Caco-2 (cell line): ENCODE data around the gene RCE1. TPM values are rescaled to one million over a fixed set of nuclear protein-coding genes. Genes with fewer than 3 reads are reported as not detected.

Experiments used
- BruUV-seq: library from RNA; stranded (reverse); fragments of 400-500 nt; replicated peaks from 2 replicates; lab custom pipeline; 2021; lab: Mats Ljungman, UMichigan
- CTCF ChIA-PET: fragments of 300-600 bp; sonication (Branson Sonifier 250); formaldehyde crosslinking; loops from one replicate; lab custom pipeline; 2022; ENCODE audit warnings: antibody characterized with exemption; lab: Charles Lee
- POLR2A ChIA-PET: fragments of 300-600 bp; sonication (Branson Sonifier 250); formaldehyde crosslinking; loops from one replicate; lab custom pipeline; 2022; ENCODE audit warnings: antibody characterized with exemption; lab: Charles Lee
- DNase-seq, 2 experiments: peaks; one replicate each; pipeline versions ENCODE4 v3.0.0 to v3.0.0-alpha.2; 2020 to 2022
- H3K27me3 ChIP-seq: replicated peaks from 2 replicates; pipeline ENCODE4 v1.6.0; 2011; ENCODE audit warnings: low read length; ENCODE audit not compliant: control insufficient read depth, insufficient read depth
- H3K36me3 ChIP-seq: 2 replicates; pipeline ENCODE4 v1.5.1; 2011; ENCODE audit warnings: low read length; ENCODE audit not compliant: control insufficient read depth, insufficient read depth
- H3K4me1 ChIP-seq: fragments of 250-450 bp; sonication (Bioruptor Pico); 2 replicates; pipeline ENCODE4 v1.5.1; 2020; ENCODE audit warnings: mild to moderate bottlenecking
- H3K4me3 ChIP-seq: 2 replicates; pipeline ENCODE4 v1.5.1; 2011; ENCODE audit warnings: low read depth, mild to moderate bottlenecking, control low read depth, low read length
- H3K9me3 ChIP-seq: fragments of 250-450 bp; sonication (Bioruptor Pico); 2 replicates; pipeline ENCODE4 v1.5.1; 2020; ENCODE audit warnings: mild to moderate bottlenecking, moderate library complexity
- H3K27ac Mint-ChIP-seq: one replicate; pipeline ENCODE4 v1.8.0; 2022; ENCODE audit warnings: mixed read lengths; ENCODE audit not compliant: unreplicated experiment
- H3K27me3 Mint-ChIP-seq: one replicate; pipeline ENCODE4 v1.8.0; 2022; ENCODE audit warnings: mixed read lengths; ENCODE audit not compliant: insufficient read depth, unreplicated experiment
- H3K36me3 Mint-ChIP-seq: one replicate; pipeline ENCODE4 v1.8.0; 2022; ENCODE audit warnings: mild to moderate bottlenecking, mixed read lengths; ENCODE audit not compliant: insufficient read depth, unreplicated experiment
- H3K4me1 Mint-ChIP-seq: one replicate; pipeline ENCODE4 v1.8.0; 2022; ENCODE audit warnings: low read depth, mixed read lengths; ENCODE audit not compliant: unreplicated experiment
- H3K4me3 Mint-ChIP-seq: one replicate; pipeline ENCODE4 v1.8.0; 2022; ENCODE audit warnings: mild to moderate bottlenecking, moderate library complexity, mixed read lengths; ENCODE audit not compliant: unreplicated experiment
- H3K9me3 Mint-ChIP-seq: one replicate; pipeline ENCODE4 v1.8.0; 2022; ENCODE audit warnings: mixed read lengths; ENCODE audit not compliant: unreplicated experiment
- CTCF ChIP-seq, 2 experiments: fragments of 200-600 bp in 1 of 2; IDR thresholded peaks; 1 replicate in 1 of 2; 2 replicates in 1 of 2; pipeline versions ENCODE4 v1.5.1 to v1.8.0; 2011 to 2022; ENCODE audit warnings: antibody characterized with exemption in 1 of 2, control low read depth in 1 of 2, inconsistent platforms in 1 of 2, low read depth in 1 of 2, low read length in 1 of 2, mild to moderate bottlenecking in 1 of 2, moderate library complexity in 1 of 2; ENCODE audit not compliant: insufficient read depth in 1 of 2, severe bottlenecking in 1 of 2, unreplicated experiment in 1 of 2
- intact Hi-C: fragments of 100-400 bp; cut with micrococcal nuclease; formaldehyde crosslinking; loops from one replicate; pipeline ENCODE4 v1.10.0; 2022; ENCODE audit not compliant: unreplicated experiment
- total RNA-seq: library from RNA; stranded (reverse); gene quantifications from 2 replicates; pipeline ENCODE4 v1.2.3, GENCODE V29; 2022

Gene RCE1
- total RNA-seq, 1 experiment from 2014 or later, result 60.7 TPM

DNA sequence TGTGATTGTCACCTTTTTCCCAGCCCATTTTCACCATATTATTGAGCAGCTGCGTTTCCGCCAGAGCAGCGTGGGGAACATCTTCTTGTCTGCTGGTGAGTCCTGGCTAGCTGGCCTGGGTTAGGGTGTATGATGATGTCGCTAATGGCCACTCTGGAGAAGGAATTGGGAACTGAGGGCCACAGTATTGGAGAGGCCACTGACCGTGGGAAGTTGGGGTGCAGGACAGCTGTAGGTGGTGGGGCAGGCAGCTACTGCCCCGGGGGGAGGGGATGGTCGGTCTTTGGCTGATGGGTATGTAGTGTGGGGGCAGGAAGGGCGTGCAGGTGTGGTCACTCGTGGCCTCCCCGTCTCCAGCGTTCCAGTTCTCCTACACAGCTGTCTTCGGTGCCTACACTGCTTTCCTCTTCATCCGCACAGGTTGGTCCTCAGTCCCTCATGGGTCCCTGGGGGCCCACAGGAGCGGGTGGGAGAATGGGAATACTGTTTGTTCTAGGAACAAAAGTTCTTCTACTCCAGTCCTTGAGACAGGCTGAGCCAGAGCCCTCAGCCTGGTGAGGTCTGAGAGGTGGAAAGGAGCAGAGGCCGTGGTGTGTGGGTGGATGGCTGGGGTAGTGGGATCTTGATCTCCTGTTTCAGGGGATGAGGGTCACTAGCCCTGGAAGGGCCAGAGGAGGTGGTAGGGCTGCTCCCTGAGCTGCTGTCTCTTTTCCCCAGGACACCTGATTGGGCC is 2.1 kb downstream of the RCE1 start:
- TF ChIP-seq CTCF (IDR thresholded peaks at IDR 0.05; ENCODE audit: insufficient read depth in 1 of 2, low read depth in 1 of 2, low read length in 1 of 2, severe bottlenecking in 1 of 2, unreplicated experiment in 1 of 2), result no peak
- H3K27me3 Mint-ChIP-seq, result no peaks in the 10 kb centered on the region
- no peaks in the 10 kb centered on the region for H3K9me3 Mint-ChIP-seq
- BruUV-seq, result no TSS peak
- H3K4me1 Mint-ChIP-seq, result peaks cover 13% of the 10 kb centered on the region
- Histone ChIP-seq H3K27me3 (no peaks in the 10 kb centered on the region), H3K9me3 (no peaks in the 10 kb centered on the region), H3K4me3 (no peak overlapping the region), H3K36me3 (peaks cover 5% of the 10 kb centered on the region), H3K4me1 (peaks cover 6% of the 10 kb centered on the region)
- intact Hi-C loops, result no loop called here
- H3K27ac Mint-ChIP-seq, result peak overlapping the region; percentile 35
- H3K4me3 Mint-ChIP-seq, result peak overlapping the region; percentile 5
- CTCF ChIA-PET, result interaction anchor here (0.9 kb wide), 1 partner anchor 20 kb away, joined by 3 read pairs; no protein-coding TSS in a partner anchor
- POLR2A ChIA-PET, result interaction anchor here (1.4 to 3.3 kb wide), 2 partner anchors 10 to 113 kb away, joined by 4 to 45 read pairs; partner anchors contain the start of gene PC
- DNase-seq, result peak in 1 of 2 experiments; percentile 38
- H3K36me3 Mint-ChIP-seq, result peaks cover 57% of the 10 kb centered on the region

DNA sequence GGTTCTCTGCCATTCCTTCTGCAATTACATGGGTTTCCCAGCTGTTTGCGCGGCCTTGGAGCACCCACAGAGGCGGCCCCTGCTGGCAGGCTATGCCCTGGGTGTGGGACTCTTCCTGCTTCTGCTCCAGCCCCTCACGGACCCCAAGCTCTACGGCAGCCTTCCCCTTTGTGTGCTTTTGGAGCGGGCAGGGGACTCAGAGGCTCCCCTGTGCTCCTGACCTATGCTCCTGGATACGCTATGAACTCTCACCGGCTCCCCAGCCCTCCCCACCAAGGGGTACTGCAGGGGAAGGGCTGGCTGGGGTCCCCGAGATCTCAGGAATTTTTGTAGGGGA is 2.6 kb downstream of the RCE1 start:
- H3K4me3 ChIP-seq, result no peak overlapping the region
- H3K4me3 Mint-ChIP-seq, result no peak overlapping the region
- DNase-seq, result peak in 1 of 2 experiments; percentile 39
- H3K27me3 ChIP-seq, result no peaks in the 10 kb centered on the region
- H3K27me3 Mint-ChIP-seq, result no peaks in the 10 kb centered on the region
- CTCF ChIA-PET, result interaction anchor here (0.9 kb wide), 1 partner anchor 19 kb away, joined by 3 read pairs; no protein-coding TSS in a partner anchor
- peaks cover 6% of the 10 kb centered on the region for H3K4me1 ChIP-seq
- peaks cover 51% of the 10 kb centered on the region for H3K36me3 Mint-ChIP-seq
- peak overlapping the region; percentile 35 for H3K27ac Mint-ChIP-seq
- POLR2A ChIA-PET, result no interaction called here
- no peak for TF ChIP-seq CTCF (IDR thresholded peaks at IDR 0.05; ENCODE audit: insufficient read depth in 1 of 2, low read depth in 1 of 2, low read length in 1 of 2, severe bottlenecking in 1 of 2, unreplicated experiment in 1 of 2)
- H3K9me3 Mint-ChIP-seq, result no peaks in the 10 kb centered on the region
- H3K36me3 ChIP-seq, result peaks cover 5% of the 10 kb centered on the region
- intact Hi-C loops, result no loop called here
- no peaks in the 10 kb centered on the region for H3K9me3 ChIP-seq
- BruUV-seq, result no TSS peak
- peaks cover 13% of the 10 kb centered on the region for H3K4me1 Mint-ChIP-seq

DNA sequence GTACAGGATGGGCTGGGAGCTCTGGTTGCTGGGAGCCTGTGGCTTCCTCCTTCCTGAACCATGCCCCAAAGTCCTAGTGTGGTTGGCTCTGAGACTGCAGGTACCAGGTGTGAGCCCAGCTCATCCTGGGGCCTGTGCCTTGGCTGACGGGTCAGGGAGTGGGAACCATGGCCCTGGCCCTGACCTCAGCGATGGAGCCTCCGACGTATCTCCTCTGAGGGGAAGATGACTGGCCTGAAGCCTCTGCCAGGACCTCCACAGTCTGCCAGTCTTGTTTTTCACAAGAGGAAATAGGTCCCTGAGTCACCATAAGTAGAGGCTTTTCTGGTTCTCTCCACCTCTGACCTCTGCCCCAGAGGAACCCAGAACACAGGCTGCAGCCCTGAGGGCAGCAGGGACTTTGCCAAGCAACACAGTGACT is 3.4 kb downstream of the RCE1 start:
- TF ChIP-seq CTCF (IDR thresholded peaks at IDR 0.05; ENCODE audit: insufficient read depth in 1 of 2, low read depth in 1 of 2, low read length in 1 of 2, severe bottlenecking in 1 of 2, unreplicated experiment in 1 of 2), result no peak
- Histone ChIP-seq H3K4me3 (no peak overlapping the region), H3K27me3 (no peaks in the 10 kb centered on the region), H3K4me1 (peaks cover 6% of the 10 kb centered on the region), H3K9me3 (no peaks in the 10 kb centered on the region), H3K36me3 (peaks cover 5% of the 10 kb centered on the region)
- DNase-seq, result peak in 1 of 2 experiments; percentile 45
- POLR2A ChIA-PET, result no interaction called here
- no TSS peak for BruUV-seq
- Mint-ChIP-seq H3K27me3 (no peaks in the 10 kb centered on the region), H3K36me3 (peaks cover 55% of the 10 kb centered on the region), H3K4me1 (peaks cover 13% of the 10 kb centered on the region), H3K27ac (no peak overlapping the region), H3K4me3 (no peak overlapping the region), H3K9me3 (no peaks in the 10 kb centered on the region)
- CTCF ChIA-PET, result interaction anchor here (0.5 kb wide), 1 partner anchor 9 kb away, joined by 4 read pairs; no protein-coding TSS in a partner anchor
- intact Hi-C loops, result no loop called here
